ENCODE results near the gene FGGY.
"Not testable (repeated sequence)": the region's sequence is repeated elsewhere in the genome, so short reads cannot be mapped to it uniquely, and the experiment has no call there.

Gene FGGY

GRCh38 chr1:59433440-59433813 lies 136.5 kb downstream of the FGGY start:
- no peak for DNase-seq (ENCODE audit: low read depth in 1 of 2, low spot score in 1 of 2)

GRCh38 chr1:59434336-59434735 lies 137.4 kb downstream of the FGGY start:
- DNase-seq (ENCODE audit: low read depth in 1 of 2, low spot score in 1 of 2): no peak

- no peak for DNase-seq (ENCODE audit: low read depth in 1 of 2, low spot score in 1 of 2)
These were observed 139.7 kb downstream of the FGGY start for GRCh38 chr1:59436637-59437036.

- no peak for DNase-seq (ENCODE audit: low read depth in 1 of 2, low spot score in 1 of 2)
These were observed 141.2 kb downstream of the FGGY start for GRCh38 chr1:59438058-59438560.

GRCh38 chr1:59442492-59442891 lies 145.6 kb downstream of the FGGY start:
- no peak for DNase-seq (ENCODE audit: low read depth in 1 of 2, low spot score in 1 of 2)

- DNase-seq (ENCODE audit: low read depth in 1 of 2, low spot score in 1 of 2): no peak
These were observed 146.4 kb downstream of the FGGY start for GRCh38 chr1:59443310-59443709.

GRCh38 chr1:59444520-59444919 lies 147.6 kb downstream of the FGGY start:
- DNase-seq (ENCODE audit: low read depth in 1 of 2, low spot score in 1 of 2): no peak

GRCh38 chr1:59445040-59445439 lies 148.1 kb downstream of the FGGY start:
- no peak for DNase-seq (ENCODE audit: low read depth in 1 of 2, low spot score in 1 of 2)

- no peak for DNase-seq (ENCODE audit: low read depth in 1 of 2, low spot score in 1 of 2)
These were observed 149.5 kb downstream of the FGGY start for GRCh38 chr1:59446257-59446901.

- DNase-seq (ENCODE audit: low read depth in 1 of 2, low spot score in 1 of 2): no peak
These were observed 155.1 kb downstream of the FGGY start for GRCh38 chr1:59452026-59452425.

GRCh38 chr1:59452559-59452958 lies 155.7 kb downstream of the FGGY start:
- DNase-seq (ENCODE audit: low read depth in 1 of 2, low spot score in 1 of 2): no peak

GRCh38 chr1:59453297-59453968 lies 156.5 kb downstream of the FGGY start:
- no peak for DNase-seq (ENCODE audit: low read depth in 1 of 2, low spot score in 1 of 2)

GRCh38 chr1:59455206-59455605 lies 158.3 kb downstream of the FGGY start:
- no peak for DNase-seq (ENCODE audit: low read depth in 1 of 2, low spot score in 1 of 2)

- DNase-seq (ENCODE audit: low read depth in 1 of 2, low spot score in 1 of 2): no peak
These were observed 160.9 kb downstream of the FGGY start for GRCh38 chr1:59457786-59458185.

- no peak for DNase-seq (ENCODE audit: low read depth in 1 of 2, low spot score in 1 of 2)
These were observed 162.0 kb downstream of the FGGY start for GRCh38 chr1:59458884-59459283.

GRCh38 chr1:59462942-59463341 lies 166.0 kb downstream of the FGGY start:
- not testable (repeated sequence) for DNase-seq (ENCODE audit: low read depth in 1 of 2, low spot score in 1 of 2)

GRCh38 chr1:59465478-59465877 lies 168.6 kb downstream of the FGGY start:
- DNase-seq (ENCODE audit: low read depth in 1 of 2, low spot score in 1 of 2): not testable (repeated sequence)

- no peak for DNase-seq (ENCODE audit: low read depth in 1 of 2, low spot score in 1 of 2)
These were observed 172.0 kb downstream of the FGGY start for GRCh38 chr1:59468828-59469428.

- DNase-seq (ENCODE audit: low read depth in 1 of 2, low spot score in 1 of 2): not testable (repeated sequence)
These were observed 175.2 kb downstream of the FGGY start for GRCh38 chr1:59471991-59472570.

- no peak for DNase-seq (ENCODE audit: low read depth in 1 of 2, low spot score in 1 of 2)
These were observed 176.9 kb downstream of the FGGY start for GRCh38 chr1:59473831-59474230.

GRCh38 chr1:59474496-59474895 lies 177.6 kb downstream of the FGGY start:
- no peak for DNase-seq (ENCODE audit: low read depth in 1 of 2, low spot score in 1 of 2)

- DNase-seq (ENCODE audit: low read depth in 1 of 2, low spot score in 1 of 2): no peak
These were observed 178.8 kb downstream of the FGGY start for GRCh38 chr1:59475737-59476136.

Data from stimulated activated CD4-positive, alpha-beta T cell treated with anti-CD3 and anti-CD28 coated beads, Interleukin-15, amount 100 ng/mL, for 1 hour (primary cell).